Endodermal cell (in vitro differentiated cells): Measurements from ENCODE around the gene TRIM66. TPM values are rescaled to one million over a fixed set of nuclear protein-coding genes. Genes with fewer than 3 reads are reported as not detected.
"Not testable (repeated sequence)": the region's sequence is repeated elsewhere in the genome, so short reads cannot be mapped to it uniquely, and the experiment has no call there.

ENCODE experiments used
- DNase-seq: peaks from one replicate; pipeline ENCODE4 v3.0.0-alpha.2; 2017
- H3K27ac ChIP-seq: 2 replicates; pipeline ENCODE4 v1.5.1; 2013; ENCODE audit warnings: mild to moderate bottlenecking, low read depth, low read length, moderate library complexity
- H3K27me3 ChIP-seq: 2 replicates; pipeline ENCODE4 v1.6.1; 2013; ENCODE audit warnings: mild to moderate bottlenecking, low read length, moderate library complexity; ENCODE audit not compliant: insufficient read depth, control insufficient read depth, poor library complexity, severe bottlenecking
- H3K36me3 ChIP-seq: 2 replicates; pipeline ENCODE4 v1.7.0; 2013; ENCODE audit warnings: mild to moderate bottlenecking, low read length, moderate library complexity; ENCODE audit not compliant: control insufficient read depth, insufficient read depth
- H3K4me1 ChIP-seq: one replicate; pipeline ENCODE4 v1.7.0; 2013; ENCODE audit warnings: low read length; ENCODE audit not compliant: control insufficient read depth, insufficient read depth
- H3K4me3 ChIP-seq: 2 replicates; pipeline ENCODE4 v1.5.1; 2013; ENCODE audit warnings: mild to moderate bottlenecking, low read length, moderate library complexity
- H3K9ac ChIP-seq: 2 replicates; pipeline ENCODE4 v1.6.1; 2013; ENCODE audit warnings: mild to moderate bottlenecking, low read length, moderate library complexity; ENCODE audit not compliant: poor library complexity, severe bottlenecking; ENCODE audit errors: extremely low read depth
- H3K9me3 ChIP-seq: 2 replicates; pipeline ENCODE4 v1.6.1; 2013; ENCODE audit warnings: mild to moderate bottlenecking, low read length, moderate library complexity; ENCODE audit not compliant: control insufficient read depth
- H3K27ac Mint-ChIP-seq: 2 replicates; pipeline ENCODE4 v1.8.0; 2020; ENCODE audit warnings: mixed read lengths
- H3K27me3 Mint-ChIP-seq: 2 replicates; pipeline ENCODE4 v1.8.0; 2021; ENCODE audit warnings: mild to moderate bottlenecking, mixed read lengths; ENCODE audit not compliant: insufficient read depth
- H3K36me3 Mint-ChIP-seq: 2 replicates; pipeline ENCODE4 v1.8.0; 2020; ENCODE audit warnings: low read depth, mixed read lengths
- H3K4me1 Mint-ChIP-seq: 2 replicates; pipeline ENCODE4 v1.8.0; 2020; ENCODE audit warnings: mixed read lengths
- H3K4me3 Mint-ChIP-seq: 2 replicates; pipeline ENCODE4 v1.8.0; 2020; ENCODE audit warnings: mild to moderate bottlenecking, moderate library complexity, mixed read lengths
- H3K9me3 Mint-ChIP-seq: 2 replicates; pipeline ENCODE4 v1.8.0; 2020; ENCODE audit warnings: mild to moderate bottlenecking, mixed read lengths
- CTCF ChIP-seq: fragments of 200-600 bp; sonication (generic); conservative IDR thresholded peaks from 2 replicates; pipeline ENCODE4 v1.5.0; 2021; ENCODE audit warnings: antibody characterized with exemption, mild to moderate bottlenecking
- WGBS, 2 experiments: methylation state at CpG; one replicate each; pipeline versions ENCODE4 v1.1.5 to v1.1.7; 2013; ENCODE audit warnings: missing lambda C conversion rate in 2 of 2, mixed read lengths in 1 of 2; ENCODE audit not compliant: insufficient coverage in 1 of 2, insufficient read length in 1 of 2; 5-methylcytosine and 5-hydroxymethylcytosine counted together
- total RNA-seq, 2 donors: library from RNA; stranded (reverse); fragmentation: NEBNext Ultra II Directional in 1 of 2; extraction: Animal tissue kit (Norgen Biotek cat#: 25700) in 1 of 2; gene quantifications; 2 replicates in 1 of 2; 3 replicates in 1 of 2; pipeline ENCODE4 v1.2.1, GENCODE V29; 2021

The TRIM66 gene
- total RNA-seq, 2 donors from 2014 or later = 4.3 to 4.6 TPM

GRCh38 chr11:8672346-8672745 is 10.1 kb downstream of the TRIM66 start:
- Histone ChIP-seq H3K4me3 (no peak overlapping the region), H3K9ac (no peak overlapping the region), H3K27ac (peak overlapping the region; percentile 99), H3K27me3 (no peaks in the 10 kb centered on the region), H3K9me3 (no peaks in the 10 kb centered on the region), H3K36me3 (no peaks in the 10 kb centered on the region), H3K4me1 (peaks cover 12% of the 10 kb centered on the region)
- Mint-ChIP-seq H3K27ac (peak overlapping the region; percentile 97), H3K36me3 (no peaks in the 10 kb centered on the region), H3K27me3 (no peaks in the 10 kb centered on the region), H3K4me3 (no peak overlapping the region), H3K4me1 (peaks cover 23% of the 10 kb centered on the region), H3K9me3 (no peaks in the 10 kb centered on the region)
- WGBS, 2 experiments = 89 to 100% methylated on average over 1 to 2 of the region's 2 CpGs
- no peak for TF ChIP-seq CTCF
- no peak for DNase-seq

- peak overlapping the region; percentile 99 for H3K27ac ChIP-seq
- peak overlapping the region; percentile 54 for H3K4me3 ChIP-seq
- TF ChIP-seq CTCF = no peak
- no peaks in the 10 kb centered on the region for H3K9me3 ChIP-seq
- peak overlapping the region; percentile 97 for H3K27ac Mint-ChIP-seq
- H3K9ac ChIP-seq = peak overlapping the region; percentile 50
- no peaks in the 10 kb centered on the region for H3K36me3 ChIP-seq
- no peaks in the 10 kb centered on the region for H3K36me3 Mint-ChIP-seq
- H3K9me3 Mint-ChIP-seq = no peaks in the 10 kb centered on the region
- WGBS, 2 experiments = 33 to 47% methylated on average over 1 of the region's 1 CpG
- H3K4me3 Mint-ChIP-seq = peak overlapping the region; percentile 38
- no peaks in the 10 kb centered on the region for H3K27me3 ChIP-seq
- peaks cover 23% of the 10 kb centered on the region for H3K4me1 Mint-ChIP-seq
- peak; percentile 69 for DNase-seq
- H3K27me3 Mint-ChIP-seq = no peaks in the 10 kb centered on the region
- H3K4me1 ChIP-seq = peaks cover 12% of the 10 kb centered on the region
Measured at GRCh38 chr11:8671651-8672062, 10.8 kb downstream of the TRIM66 start.

- Histone ChIP-seq H3K4me3 (peak overlapping the region; percentile 54), H3K9ac (peak overlapping the region; percentile 50), H3K27ac (peak overlapping the region; percentile 99), H3K27me3 (no peaks in the 10 kb centered on the region), H3K4me1 (peaks cover 12% of the 10 kb centered on the region), H3K9me3 (no peaks in the 10 kb centered on the region), H3K36me3 (no peaks in the 10 kb centered on the region)
- Mint-ChIP-seq H3K36me3 (no peaks in the 10 kb centered on the region), H3K4me3 (peak overlapping the region; percentile 38), H3K4me1 (peaks cover 18% of the 10 kb centered on the region), H3K9me3 (no peaks in the 10 kb centered on the region), H3K27me3 (no peaks in the 10 kb centered on the region), H3K27ac (peak overlapping the region; percentile 97)
- peak; percentile 92 for DNase-seq
- no peak for TF ChIP-seq CTCF
- 2 to 5% methylated on average over 4 of the region's 4 CpGs for WGBS, 2 experiments
Measured at GRCh38 chr11:8671193-8671612, 11.3 kb downstream of the TRIM66 start.

GRCh38 chr11:8670081-8670480 is 12.4 kb downstream of the TRIM66 start:
- H3K9me3 Mint-ChIP-seq, H3K27me3 Mint-ChIP-seq, H3K4me3 Mint-ChIP-seq, H3K9ac ChIP-seq, H3K36me3 Mint-ChIP-seq, H3K27me3 ChIP-seq, H3K27ac Mint-ChIP-seq, H3K4me3 ChIP-seq, H3K9me3 ChIP-seq, DNase-seq, H3K36me3 ChIP-seq: not testable (repeated sequence)
- WGBS, 2 experiments = 93 to 97% methylated on average over 6 of the region's 6 CpGs
- Histone ChIP-seq H3K4me1 (peaks cover 12% of the 10 kb centered on the region), H3K27ac (peak overlapping the region; percentile 47)
- H3K4me1 Mint-ChIP-seq = peaks cover 18% of the 10 kb centered on the region
